HG02852 (cell line): ENCODE results near the gene FCSK.

Experiments
- ATAC-seq: cut with Tn5 transposase; IDR thresholded peaks from one replicate; pipeline ENCODE4 v1.9.1; 2021; ENCODE audit warnings: mild to moderate bottlenecking, moderate library complexity; ENCODE audit not compliant: unreplicated experiment

Gene FCSK

DNA sequence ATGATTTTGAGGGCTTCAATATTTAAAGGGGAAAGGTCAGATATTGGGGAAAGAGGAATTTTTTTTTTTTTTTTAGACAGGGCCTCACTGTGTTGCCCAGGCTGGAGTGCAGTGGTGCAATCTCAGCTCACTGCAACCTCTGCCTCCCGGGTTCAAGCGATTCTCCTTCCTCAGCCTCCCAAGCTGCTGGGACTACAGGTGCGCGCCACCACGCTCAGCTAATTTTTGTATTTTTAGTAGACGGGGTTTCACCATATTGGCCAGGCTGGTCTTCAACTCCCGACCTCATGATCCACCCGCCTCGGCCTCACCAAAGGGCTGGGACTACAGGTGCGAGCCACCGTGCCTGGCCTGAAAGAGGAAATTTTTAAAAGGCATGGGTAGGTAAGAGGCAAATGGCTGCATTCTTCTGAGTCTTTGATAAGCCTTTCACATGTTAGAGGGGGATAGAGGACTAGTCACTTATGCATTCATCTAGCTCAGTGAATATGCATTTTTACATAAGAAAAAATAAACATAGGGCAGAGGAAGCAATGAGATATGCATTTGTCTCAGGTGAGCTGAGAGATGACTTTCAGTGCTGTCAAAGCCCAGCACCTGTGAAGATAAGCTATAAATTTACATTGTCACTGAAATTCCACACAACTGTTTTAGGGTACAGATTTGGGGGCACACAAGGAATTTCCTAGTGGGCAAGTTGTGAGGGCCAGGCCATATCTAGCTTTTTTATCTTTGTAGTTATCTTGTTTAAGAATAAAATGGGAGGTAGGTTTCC is 1.1 kb upstream of the FCSK start:
- ATAC-seq: no peak

- no peak for ATAC-seq
These were observed 538 bp upstream of the FCSK start for GRCh38 chr16:70453892-70454221.

- ATAC-seq: no peak
These were observed 1.5 kb downstream of the FCSK start for GRCh38 chr16:70455910-70456309.

- ATAC-seq: no peak
These were observed 3.2 kb downstream of the FCSK start for GRCh38 chr16:70457446-70458166.

- ATAC-seq: no peak
These were observed 6.4 kb downstream of the FCSK start for GRCh38 chr16:70460737-70461261.

DNA sequence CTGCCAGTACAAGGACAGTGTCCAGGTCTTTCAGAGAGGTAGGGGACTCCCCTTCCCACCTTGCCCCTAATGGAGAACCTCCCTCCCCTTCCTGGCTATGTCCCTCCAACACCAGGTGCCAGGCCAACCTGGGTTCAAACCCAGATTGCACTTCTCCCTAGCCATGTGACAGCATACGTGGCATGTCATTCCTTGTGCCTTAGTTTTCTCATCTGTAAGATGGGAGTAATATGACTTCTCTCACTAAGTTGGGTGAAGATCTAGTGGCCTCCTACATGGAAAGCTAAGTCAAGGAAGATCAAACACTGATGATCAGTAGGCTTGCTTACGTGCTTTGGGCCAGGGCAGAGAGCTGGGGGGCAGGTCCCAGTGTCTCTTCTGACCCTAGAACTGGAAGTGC is 8.8 kb downstream of the FCSK start:
- no peak for ATAC-seq

DNA sequence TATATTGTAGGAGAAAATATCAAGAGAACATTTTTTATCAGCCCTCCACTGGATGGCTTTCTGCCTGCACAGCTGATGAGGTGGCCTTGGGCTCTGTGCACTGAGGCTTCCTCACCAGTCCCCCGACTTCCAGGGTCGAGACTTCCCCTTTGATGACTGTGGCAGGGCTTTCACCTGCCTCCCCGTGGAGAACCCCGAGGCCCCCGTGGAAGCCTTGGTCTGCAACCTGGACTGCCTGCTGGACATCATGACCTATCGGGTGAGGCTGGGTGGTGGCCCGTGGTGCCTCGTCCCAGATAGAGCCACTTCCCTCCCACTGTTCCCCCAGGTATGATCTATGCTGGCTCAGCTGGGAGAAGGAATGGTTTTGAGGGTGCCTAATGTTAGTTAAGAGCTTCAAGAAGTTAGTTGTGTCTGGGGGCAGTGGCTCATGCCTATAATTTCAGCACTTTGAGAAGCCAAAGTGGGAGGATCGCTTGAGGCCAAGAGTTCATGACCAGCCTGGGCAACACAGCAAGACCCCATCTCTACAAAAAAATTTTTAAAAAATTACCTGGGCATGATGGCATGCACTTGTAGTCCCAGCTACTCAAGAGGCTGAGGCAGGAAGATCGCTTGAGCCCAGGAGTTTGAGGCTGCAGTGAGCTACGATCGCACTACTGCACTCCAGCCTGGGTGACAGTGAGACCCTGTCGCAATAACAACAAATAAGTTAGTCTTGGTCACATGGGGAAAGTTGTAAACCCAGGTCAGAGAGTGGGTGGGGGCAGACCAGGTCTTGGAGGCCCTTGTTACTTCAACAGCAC is 11.8 kb downstream of the FCSK start:
- no peak for ATAC-seq

DNA sequence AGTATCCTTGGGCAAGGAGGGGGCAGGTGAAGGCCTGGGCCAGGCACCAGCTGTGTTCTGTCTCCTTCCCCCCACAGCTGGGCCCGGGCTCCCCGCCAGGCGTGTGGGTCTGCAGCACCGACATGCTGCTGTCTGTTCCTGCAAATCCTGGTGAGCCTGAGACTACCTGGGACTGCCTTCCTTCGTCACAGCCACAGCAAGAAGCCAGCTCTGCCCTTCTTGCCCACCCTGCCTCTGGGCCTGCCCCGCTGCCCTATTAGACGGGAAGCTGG is 12.3 kb downstream of the FCSK start:
- no peak for ATAC-seq

DNA sequence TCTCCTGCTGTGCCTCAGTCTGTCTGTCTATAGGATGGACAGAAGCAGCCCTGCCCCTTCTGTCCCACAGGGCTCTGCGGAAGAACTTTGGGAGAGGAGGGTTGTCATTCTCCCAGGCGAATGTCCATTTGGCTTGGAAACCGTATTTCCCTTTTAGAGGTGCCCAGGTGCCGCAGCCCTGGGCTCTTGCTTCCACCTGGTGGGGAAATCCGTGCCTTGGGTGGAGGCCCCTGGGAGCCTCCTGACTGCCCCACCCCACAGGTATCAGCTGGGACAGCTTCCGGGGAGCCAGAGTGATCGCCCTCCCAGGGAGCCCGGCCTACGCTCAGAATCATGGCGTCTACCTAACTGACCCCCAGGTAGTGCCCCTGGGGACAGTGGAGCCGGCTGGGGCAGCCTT is 12.7 kb downstream of the FCSK start:
- no peak for ATAC-seq

GRCh38 chr16:70467608-70468007 is 13.2 kb downstream of the FCSK start:
- ATAC-seq: no peak

GRCh38 chr16:70468776-70469525 is 14.6 kb downstream of the FCSK start:
- no peak for ATAC-seq

GRCh38 chr16:70470141-70470926 is 15.9 kb downstream of the FCSK start:
- no peak for ATAC-seq

GRCh38 chr16:70470927-70471341 is 16.5 kb downstream of the FCSK start:
- ATAC-seq: no peak

DNA sequence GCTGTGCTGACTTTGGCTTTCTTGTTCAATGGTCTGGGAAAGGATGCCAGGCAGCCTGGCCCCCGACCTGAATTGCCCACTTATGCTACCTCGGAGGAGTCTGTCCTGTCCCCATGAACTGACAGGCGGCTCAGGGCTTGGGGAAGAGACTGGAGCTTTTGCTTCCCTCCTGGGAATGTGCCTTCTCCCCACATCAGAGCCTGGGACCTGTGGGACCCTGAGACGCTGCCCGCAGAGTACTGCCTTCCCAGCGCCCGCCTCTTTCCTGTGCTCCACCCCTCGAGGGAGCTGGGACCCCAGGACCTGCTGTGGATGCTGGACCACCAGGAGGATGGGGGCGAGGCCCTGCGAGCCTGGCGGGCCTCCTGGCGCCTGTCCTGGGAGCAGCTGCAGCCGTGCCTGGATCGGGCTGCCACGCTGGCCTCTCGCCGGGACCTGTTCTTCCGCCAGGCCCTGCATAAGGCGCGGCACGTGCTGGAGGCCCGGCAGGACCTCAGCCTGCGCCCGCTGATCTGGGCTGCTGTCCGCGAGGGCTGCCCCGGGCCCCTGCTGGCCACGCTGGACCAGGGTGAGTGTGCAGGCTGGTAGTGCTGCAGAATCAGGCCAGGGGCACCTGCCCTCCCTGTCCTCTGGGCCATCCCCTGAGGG is 18.5 kb downstream of the FCSK start:
- ATAC-seq: no peak

DNA sequence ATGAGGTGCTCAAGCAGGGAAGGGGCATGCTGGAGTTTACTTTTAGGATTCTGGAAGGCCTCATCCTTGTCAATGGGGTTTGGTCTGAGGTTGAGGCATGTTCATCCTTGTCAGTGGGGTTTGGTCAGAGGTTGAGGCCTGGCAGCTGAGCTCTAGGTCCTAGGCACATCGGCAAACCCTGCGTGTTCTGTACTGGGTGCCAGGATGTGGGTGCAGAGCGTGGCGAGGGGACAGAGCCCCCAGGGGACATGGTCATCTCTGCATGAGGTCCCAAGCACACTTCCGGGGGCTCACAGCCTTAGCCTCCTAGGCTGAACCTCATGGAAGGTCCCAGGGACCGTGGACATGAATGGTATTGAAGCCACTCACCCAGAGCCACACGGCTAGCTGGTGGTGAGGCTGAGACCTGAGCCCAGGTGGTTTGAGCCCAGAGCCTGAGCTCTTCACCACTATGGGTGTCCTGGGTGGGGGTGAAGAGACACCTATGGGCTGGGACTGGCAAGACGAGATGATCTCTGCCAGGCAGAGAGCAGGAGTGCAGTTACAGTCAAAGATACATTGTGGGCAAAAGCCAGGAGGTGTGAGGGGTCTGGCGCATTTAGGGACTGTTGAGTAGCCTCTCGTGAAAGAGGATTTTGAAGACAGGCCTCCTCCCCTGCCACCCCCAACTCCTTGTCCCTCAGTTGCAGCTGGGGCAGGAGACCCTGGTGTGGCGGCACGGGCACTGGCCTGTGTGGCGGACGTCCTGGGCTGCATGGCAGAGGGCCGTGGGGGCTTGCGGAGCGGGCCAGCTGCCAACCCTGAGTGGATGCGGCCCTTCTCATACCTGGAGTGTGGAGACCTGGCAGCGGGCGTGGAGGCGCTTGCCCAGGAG is 19.3 kb downstream of the FCSK start:
- no peak for ATAC-seq

GRCh38 chr16:70474320-70475053 is 20.1 kb downstream of the FCSK start:
- ATAC-seq: no peak

GRCh38 chr16:70475054-70475871 is 20.9 kb downstream of the FCSK start:
- ATAC-seq: no peak
